Ramos (cell line): ENCODE data around the gene MCEMP1.

Experiments
- in situ Hi-C: fragments of 300-500 bp; cut with MboI; formaldehyde crosslinking; loops from one replicate; pipeline ENCODE4 v1.14.3; 2022; ENCODE audit warnings: low sequenced_read_pairs; ENCODE audit not compliant: unreplicated experiment

Gene MCEMP1

GRCh38 chr19:7669641-7670040, 7.2 kb upstream of the MCEMP1 start:
- in situ Hi-C loops, result no loop called here

GRCh38 chr19:7670150-7670783, 6.6 kb upstream of the MCEMP1 start:
- in situ Hi-C loops, result no loop called here

GRCh38 chr19:7670790-7671189, 6.1 kb upstream of the MCEMP1 start:
- in situ Hi-C loops, result no loop called here

GRCh38 chr19:7672522-7672921, 4.4 kb upstream of the MCEMP1 start:
- in situ Hi-C loops, result no loop called here

- in situ Hi-C loops, result no loop called here
Observed at GRCh38 chr19:7674010-7675005, 2.6 kb upstream of the MCEMP1 start.

GRCh38 chr19:7676376-7676775, 514 bp upstream of the MCEMP1 start:
- in situ Hi-C loops, result no loop called here

GRCh38 chr19:7677669-7678311, 900 bp downstream of the MCEMP1 start:
- in situ Hi-C loops, result no loop called here

- in situ Hi-C loops, result no loop called here
Observed at GRCh38 chr19:7678971-7679751, 2.3 kb downstream of the MCEMP1 start.

GRCh38 chr19:7679771-7680605, 3.1 kb downstream of the MCEMP1 start:
- in situ Hi-C loops, result loop anchor here (5.0 kb wide), 1 partner anchor 122 kb away; no protein-coding TSS in a partner anchor

- in situ Hi-C loops, result loop anchor here (5.0 kb wide), 1 partner anchor 122 kb away; no protein-coding TSS in a partner anchor
Observed at GRCh38 chr19:7680606-7681339, 3.9 kb downstream of the MCEMP1 start, which contains the start of gene TRAPPC5. Gene TRAPPC5 (plus strand): TSS chr19:7680833. CDS start chr19:7682254, 1,421 bp downstream.

GRCh38 chr19:7681340-7682174, 4.7 kb downstream of the MCEMP1 start:
- in situ Hi-C loops, result loop anchor here (5.0 kb wide), 1 partner anchor 121 kb away; no protein-coding TSS in a partner anchor

GRCh38 chr19:7682175-7682855, 5.4 kb downstream of the MCEMP1 start:
- in situ Hi-C loops, result loop anchor here (5.0 kb wide), 1 partner anchor 120 kb away; no protein-coding TSS in a partner anchor

- in situ Hi-C loops, result no loop called here
Observed at GRCh38 chr19:7685546-7686445, 8.9 kb downstream of the MCEMP1 start.

- in situ Hi-C loops, result no loop called here
Observed at GRCh38 chr19:7687177-7687576, 10.3 kb downstream of the MCEMP1 start.

- in situ Hi-C loops, result no loop called here
Observed at GRCh38 chr19:7689165-7689564, 12.3 kb downstream of the MCEMP1 start.

- in situ Hi-C loops, result no loop called here
Observed at GRCh38 chr19:7690779-7691258, 13.9 kb downstream of the MCEMP1 start.
